ENCODE measurements around the gene PDE4D.

The PDE4D gene

GRCh38 chr5:59893429-59894227 is at the start of gene PDE4D:
PDE4D (minus strand) TSS chr5:59893726.
- Histone ChIP-seq H3K4me3 (no peak within 1 kb of the TSS), H4K20me1 (no peaks in the 10 kb centered on the region), H3K4me1 (no peaks in the 10 kb centered on the region), H3K27ac (no peak within 1 kb of the TSS), H3K36me3 (no peaks in the 10 kb centered on the region), H3K4me2 (no peak within 1 kb of the TSS), H3K9ac (no peak within 1 kb of the TSS), H3K27me3 (no peaks in the 10 kb centered on the region), H3K9me3 (peaks cover 8% of the 10 kb centered on the region)
- TF ChIP-seq Cebpa-rat (IDR thresholded peaks at IDR 0.05) = no peak

- no peak for TF ChIP-seq Cebpa-rat (IDR thresholded peaks at IDR 0.05)
- no peaks in the 10 kb centered on the region for H3K9me3 ChIP-seq
- H3K9ac ChIP-seq = no peak overlapping the region
- no peak overlapping the region for H3K27ac ChIP-seq
- H3K4me3 ChIP-seq = no peak overlapping the region
- H4K20me1 ChIP-seq = no peaks in the 10 kb centered on the region
- no peaks in the 10 kb centered on the region for H3K27me3 ChIP-seq
- H3K4me2 ChIP-seq = no peak overlapping the region
- no peaks in the 10 kb centered on the region for H3K36me3 ChIP-seq
- H3K4me1 ChIP-seq = no peaks in the 10 kb centered on the region
Measured at GRCh38 chr5:59937633-59938032, 44.1 kb upstream of the PDE4D start.

- Histone ChIP-seq H3K4me2 (no peak overlapping the region), H3K4me3 (no peak overlapping the region), H3K27ac (no peak overlapping the region), H3K9ac (no peak overlapping the region), H3K4me1 (no peaks in the 10 kb centered on the region), H3K27me3 (no peaks in the 10 kb centered on the region), H3K36me3 (no peaks in the 10 kb centered on the region), H4K20me1 (no peaks in the 10 kb centered on the region), H3K9me3 (no peaks in the 10 kb centered on the region)
- TF ChIP-seq Cebpa-rat (IDR thresholded peaks at IDR 0.05) = no peak
Measured at GRCh38 chr5:59923465-59923864, 29.9 kb upstream of the PDE4D start.

GRCh38 chr5:59922220-59922619 is 28.7 kb upstream of the PDE4D start:
- Histone ChIP-seq H3K4me1 (no peaks in the 10 kb centered on the region), H4K20me1 (no peaks in the 10 kb centered on the region), H3K27me3 (no peaks in the 10 kb centered on the region), H3K9me3 (no peaks in the 10 kb centered on the region), H3K4me3 (no peak overlapping the region), H3K9ac (no peak overlapping the region), H3K27ac (no peak overlapping the region), H3K4me2 (no peak overlapping the region), H3K36me3 (no peaks in the 10 kb centered on the region)
- TF ChIP-seq Cebpa-rat (IDR thresholded peaks at IDR 0.05) = no peak

GRCh38 chr5:59921816-59922215 is 28.3 kb upstream of the PDE4D start:
- Histone ChIP-seq H3K36me3 (no peaks in the 10 kb centered on the region), H3K9ac (no peak overlapping the region), H3K9me3 (no peaks in the 10 kb centered on the region), H3K27me3 (no peaks in the 10 kb centered on the region), H3K27ac (no peak overlapping the region), H3K4me3 (no peak overlapping the region), H3K4me1 (no peaks in the 10 kb centered on the region), H3K4me2 (no peak overlapping the region), H4K20me1 (no peaks in the 10 kb centered on the region)
- no peak for TF ChIP-seq Cebpa-rat (IDR thresholded peaks at IDR 0.05)

- no peaks in the 10 kb centered on the region for H4K20me1 ChIP-seq
- no peak overlapping the region for H3K4me2 ChIP-seq
- H3K27ac ChIP-seq = no peak overlapping the region
- H3K9me3 ChIP-seq = no peaks in the 10 kb centered on the region
- no peak for TF ChIP-seq Cebpa-rat (IDR thresholded peaks at IDR 0.05)
- no peaks in the 10 kb centered on the region for H3K27me3 ChIP-seq
- H3K9ac ChIP-seq = no peak overlapping the region
- H3K4me3 ChIP-seq = no peak overlapping the region
- no peaks in the 10 kb centered on the region for H3K4me1 ChIP-seq
- no peaks in the 10 kb centered on the region for H3K36me3 ChIP-seq
Measured at GRCh38 chr5:59919484-59919883, 26.0 kb upstream of the PDE4D start.

- Histone ChIP-seq H3K27me3 (no peaks in the 10 kb centered on the region), H3K9me3 (no peaks in the 10 kb centered on the region), H3K4me1 (no peaks in the 10 kb centered on the region), H3K9ac (no peak overlapping the region), H3K27ac (no peak overlapping the region), H3K4me2 (no peak overlapping the region), H3K4me3 (no peak overlapping the region), H3K36me3 (no peaks in the 10 kb centered on the region), H4K20me1 (no peaks in the 10 kb centered on the region)
- no peak for TF ChIP-seq Cebpa-rat (IDR thresholded peaks at IDR 0.05)
Measured at GRCh38 chr5:59917121-59917520, 23.6 kb upstream of the PDE4D start.

- Histone ChIP-seq H3K9me3 (no peaks in the 10 kb centered on the region), H3K4me1 (no peaks in the 10 kb centered on the region), H3K4me2 (no peak overlapping the region), H3K27ac (no peak overlapping the region), H3K4me3 (no peak overlapping the region), H3K9ac (no peak overlapping the region), H3K27me3 (no peaks in the 10 kb centered on the region), H3K36me3 (no peaks in the 10 kb centered on the region), H4K20me1 (no peaks in the 10 kb centered on the region)
- no peak for TF ChIP-seq Cebpa-rat (IDR thresholded peaks at IDR 0.05)
Measured at GRCh38 chr5:59905188-59905587, 11.7 kb upstream of the PDE4D start.

GRCh38 chr5:59897075-59897474 is 3.5 kb upstream of the PDE4D start:
- H3K27me3 ChIP-seq = no peaks in the 10 kb centered on the region
- no peak overlapping the region for H3K27ac ChIP-seq
- no peaks in the 10 kb centered on the region for H4K20me1 ChIP-seq
- no peak overlapping the region for H3K4me3 ChIP-seq
- H3K4me2 ChIP-seq = no peak overlapping the region
- H3K9me3 ChIP-seq = peaks cover 8% of the 10 kb centered on the region
- no peaks in the 10 kb centered on the region for H3K36me3 ChIP-seq
- H3K9ac ChIP-seq = no peak overlapping the region
- TF ChIP-seq Cebpa-rat (IDR thresholded peaks at IDR 0.05) = no peak
- H3K4me1 ChIP-seq = no peaks in the 10 kb centered on the region

GRCh38 chr5:59891962-59892643 is 1.4 kb downstream of the PDE4D start:
- H3K36me3 ChIP-seq = no peaks in the 10 kb centered on the region
- no peaks in the 10 kb centered on the region for H3K27me3 ChIP-seq
- H3K4me3 ChIP-seq = no peak overlapping the region
- no peak overlapping the region for H3K27ac ChIP-seq
- peaks cover 8% of the 10 kb centered on the region for H3K9me3 ChIP-seq
- no peaks in the 10 kb centered on the region for H4K20me1 ChIP-seq
- H3K4me1 ChIP-seq = no peaks in the 10 kb centered on the region
- no peak overlapping the region for H3K9ac ChIP-seq
- TF ChIP-seq Cebpa-rat (IDR thresholded peaks at IDR 0.05) = no peak
- H3K4me2 ChIP-seq = no peak overlapping the region
